HG03108 (cell line): ENCODE measurements around the gene DAP3.
"Not testable (repeated sequence)": the region's sequence is repeated elsewhere in the genome, so short reads cannot be mapped to it uniquely, and the experiment has no call there.

Source experiments
- ATAC-seq: cut with Tn5 transposase; IDR thresholded peaks from one replicate; pipeline ENCODE4 v1.9.1; 2021; ENCODE audit warnings: moderate library complexity; ENCODE audit not compliant: unreplicated experiment

The DAP3 gene

DNA sequence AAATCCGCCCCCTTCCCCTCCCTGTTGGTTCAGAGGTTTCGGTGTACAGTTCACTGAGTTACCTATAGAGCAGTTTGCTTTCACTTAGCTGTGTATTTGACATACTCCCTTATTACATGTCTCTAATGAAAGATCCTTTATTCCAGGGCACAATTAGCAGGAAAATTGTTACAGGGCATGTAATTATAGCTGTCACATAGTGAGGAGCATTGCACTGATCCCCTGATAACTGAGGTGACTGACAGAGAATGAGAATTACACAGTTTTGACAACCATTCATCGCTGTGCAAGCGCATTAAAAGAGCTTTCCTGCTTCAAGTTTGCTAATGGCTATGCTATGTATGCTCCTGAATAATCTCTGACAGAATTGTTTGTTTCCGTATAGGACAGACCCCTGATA is 26.9 kb downstream of the DAP3 start:
- no peak for ATAC-seq

DNA sequence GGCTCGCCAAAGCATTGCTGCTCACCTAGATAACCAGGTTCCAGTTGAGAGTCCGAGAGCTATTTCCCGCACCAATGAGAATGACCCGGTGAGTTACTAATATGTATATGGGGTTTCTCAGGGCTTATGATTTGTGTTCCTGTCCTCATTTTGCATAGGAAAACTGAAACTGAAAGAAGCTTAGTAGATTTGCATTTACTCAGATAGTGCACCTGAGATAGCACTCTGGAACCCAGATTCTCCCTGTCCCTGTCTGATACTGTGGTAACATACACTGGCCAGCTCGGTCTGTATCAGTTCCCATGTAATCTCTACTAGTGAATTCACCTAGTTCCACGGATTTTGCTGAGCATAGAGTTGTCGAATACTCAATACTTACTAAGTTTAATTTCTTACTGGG is 28.1 kb downstream of the DAP3 start:
- no peak for ATAC-seq

DNA sequence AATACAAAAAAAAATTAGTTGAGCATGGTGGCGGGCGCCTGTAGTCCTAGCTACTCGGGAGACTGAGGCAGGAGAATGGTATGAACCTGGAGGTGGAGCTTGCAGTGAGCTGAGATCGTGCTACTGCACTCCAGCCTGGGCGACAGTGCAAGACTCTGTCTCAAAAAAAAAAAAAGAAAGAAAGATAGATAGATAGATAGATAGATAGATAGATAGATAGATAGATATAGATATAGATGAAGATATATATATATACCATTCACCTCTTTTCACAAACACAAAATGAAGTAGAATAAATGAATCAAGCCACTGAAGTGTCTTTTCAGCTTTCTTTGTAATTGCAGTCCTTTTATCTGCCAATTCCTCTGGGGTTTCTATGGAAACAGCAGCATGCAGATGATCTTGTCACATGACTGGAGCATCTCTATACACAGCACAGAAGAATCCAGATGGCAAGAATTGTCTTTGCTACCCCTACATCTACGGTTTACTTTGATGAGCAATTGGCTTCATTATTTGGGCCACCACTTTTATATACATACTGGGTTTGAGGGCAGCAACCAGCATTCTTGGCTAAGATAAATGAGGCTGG is 29.7 kb downstream of the DAP3 start:
- ATAC-seq = not testable (repeated sequence)

DNA sequence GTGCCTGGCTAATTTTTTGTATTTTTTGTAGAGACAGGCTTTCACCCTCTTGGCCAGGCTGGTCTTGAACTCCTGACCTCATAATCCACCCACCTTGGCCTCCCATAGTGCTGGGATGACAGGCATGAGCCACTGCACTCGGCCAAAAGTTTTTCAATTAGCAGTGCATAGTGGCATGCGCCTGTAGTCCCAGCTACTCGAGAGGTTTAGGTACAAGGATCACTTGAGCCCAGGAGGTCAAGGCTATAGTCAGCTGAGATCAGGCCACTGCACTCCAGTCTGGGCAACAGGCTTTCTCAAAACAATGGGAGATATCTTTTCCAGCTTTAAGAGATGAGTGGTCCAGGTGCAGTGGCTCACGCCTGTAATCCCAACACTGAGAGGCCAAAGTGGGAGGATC is 30.8 kb downstream of the DAP3 start:
- no peak for ATAC-seq

DNA sequence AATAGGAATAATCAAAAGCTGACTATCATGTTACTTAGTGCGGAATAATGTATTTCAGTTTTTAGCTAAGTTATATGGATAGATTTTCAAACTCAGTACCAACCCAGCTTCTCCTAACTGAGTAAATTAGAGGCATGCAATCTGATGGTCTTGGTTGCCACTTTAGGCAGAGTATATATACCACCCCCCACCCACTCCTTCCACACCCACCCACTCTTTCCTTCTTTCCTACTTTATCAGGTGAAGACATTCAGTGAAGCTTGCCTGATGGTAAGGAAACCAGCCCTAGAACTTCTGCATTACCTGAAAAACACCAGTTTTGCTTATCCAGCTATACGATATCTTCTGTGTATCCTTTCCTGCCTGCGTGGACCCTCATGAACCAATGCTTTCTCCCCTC is 36.3 kb downstream of the DAP3 start:
- ATAC-seq = no peak

DNA sequence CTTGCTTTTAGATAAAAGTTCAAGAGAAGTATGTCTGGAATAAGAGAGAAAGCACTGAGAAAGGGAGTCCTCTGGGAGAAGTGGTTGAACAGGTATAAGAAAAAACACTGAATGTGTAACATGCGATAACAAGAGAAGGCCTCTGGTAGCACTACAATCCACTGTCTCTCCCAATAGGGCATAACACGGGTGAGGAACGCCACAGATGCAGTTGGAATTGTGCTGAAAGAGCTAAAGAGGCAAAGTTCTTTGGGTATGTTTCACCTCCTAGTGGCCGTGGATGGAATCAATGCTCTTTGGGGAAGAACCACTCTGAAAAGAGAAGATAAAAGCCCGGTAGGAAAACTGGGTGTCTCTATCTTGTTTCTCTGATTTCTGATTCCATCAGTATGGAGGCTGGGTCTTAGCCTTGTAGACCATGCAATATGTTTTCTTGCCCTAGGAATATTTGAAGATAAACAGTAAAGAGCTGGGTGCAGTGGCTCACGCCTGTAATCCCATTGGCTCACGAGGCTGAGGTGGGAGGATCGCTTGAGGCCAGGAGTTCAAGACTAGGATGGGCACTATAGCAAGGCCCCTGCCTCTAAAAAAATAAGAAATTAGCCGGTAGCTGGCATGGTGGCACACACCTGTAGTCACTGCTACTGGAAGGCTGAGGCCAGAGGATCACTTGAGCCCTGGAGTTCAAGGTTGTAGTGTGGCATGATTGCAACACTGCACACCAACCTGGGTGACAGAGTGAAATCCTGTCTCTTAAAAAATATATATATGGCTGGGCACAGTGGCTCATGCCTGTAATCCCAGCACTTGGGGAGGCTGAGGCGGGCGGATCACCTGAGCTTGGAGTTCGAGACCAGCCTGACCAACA is 40.4 kb downstream of the DAP3 start:
- ATAC-seq = no peak

DNA sequence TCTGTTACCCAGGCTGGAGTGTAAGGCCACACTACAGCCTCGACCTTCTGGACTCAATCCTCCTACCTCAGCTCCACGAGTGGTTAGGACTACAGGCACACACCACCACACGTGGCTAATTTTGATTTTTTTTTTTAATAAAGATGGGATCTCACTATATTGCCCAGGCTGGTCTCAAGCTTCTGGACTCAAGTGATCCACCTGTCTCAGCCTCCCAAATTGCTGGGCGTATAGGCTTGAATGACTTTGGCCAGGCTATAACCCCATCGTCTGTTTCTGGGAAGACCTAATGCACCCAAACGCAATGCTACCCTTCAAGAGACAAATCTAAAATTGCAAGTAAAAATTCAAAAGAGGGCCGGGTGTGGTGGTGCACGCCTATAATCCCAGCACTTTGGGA is 52.1 kb downstream of the DAP3 start:
- ATAC-seq = no peak

DNA sequence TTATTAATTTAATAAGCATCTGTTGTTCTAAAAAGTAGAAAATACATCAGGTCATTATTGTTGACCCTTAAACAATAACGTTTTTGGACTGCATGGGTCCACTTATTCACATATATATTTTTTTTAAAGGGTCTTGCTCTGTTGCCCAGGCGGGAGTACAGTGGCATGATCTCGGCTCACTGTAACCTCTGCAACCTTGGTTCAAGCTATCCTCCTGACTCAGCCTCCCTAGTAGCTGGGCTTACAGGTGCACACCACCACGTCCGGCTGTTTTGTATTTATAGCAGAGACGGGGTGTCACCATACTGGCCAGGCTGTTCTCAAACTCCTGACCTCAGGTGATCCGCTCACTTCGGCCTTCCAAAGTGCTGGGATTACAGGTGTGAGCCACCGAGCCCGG is 53.0 kb downstream of the DAP3 start:
- ATAC-seq = no peak

DNA sequence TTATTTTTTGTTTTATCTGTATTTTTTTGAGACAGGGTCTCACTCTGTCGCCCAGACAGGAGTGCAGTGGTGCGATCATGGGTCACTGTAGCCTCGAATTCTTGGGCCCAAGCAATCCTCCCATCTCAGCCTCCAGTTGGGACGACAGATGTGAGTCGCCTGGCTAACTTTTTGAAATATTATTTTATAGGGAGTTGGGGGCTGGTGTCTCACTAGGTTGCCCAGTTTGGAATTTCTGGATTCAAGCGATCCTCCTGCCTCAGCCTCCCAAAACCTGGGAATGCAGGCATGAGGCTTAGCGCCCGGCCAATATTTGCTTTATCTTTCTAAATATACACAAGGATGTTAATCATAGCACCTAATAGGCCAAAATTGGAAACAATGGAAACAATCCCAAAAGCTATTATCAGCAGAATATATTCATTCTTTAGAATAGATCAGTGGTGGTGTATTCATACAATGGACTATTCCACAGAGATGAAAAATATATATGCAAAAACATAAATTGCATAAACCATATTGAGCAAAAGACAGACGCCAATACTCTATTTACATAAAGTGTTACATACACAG is 55.9 kb downstream of the DAP3 start:
- no peak for ATAC-seq

DNA sequence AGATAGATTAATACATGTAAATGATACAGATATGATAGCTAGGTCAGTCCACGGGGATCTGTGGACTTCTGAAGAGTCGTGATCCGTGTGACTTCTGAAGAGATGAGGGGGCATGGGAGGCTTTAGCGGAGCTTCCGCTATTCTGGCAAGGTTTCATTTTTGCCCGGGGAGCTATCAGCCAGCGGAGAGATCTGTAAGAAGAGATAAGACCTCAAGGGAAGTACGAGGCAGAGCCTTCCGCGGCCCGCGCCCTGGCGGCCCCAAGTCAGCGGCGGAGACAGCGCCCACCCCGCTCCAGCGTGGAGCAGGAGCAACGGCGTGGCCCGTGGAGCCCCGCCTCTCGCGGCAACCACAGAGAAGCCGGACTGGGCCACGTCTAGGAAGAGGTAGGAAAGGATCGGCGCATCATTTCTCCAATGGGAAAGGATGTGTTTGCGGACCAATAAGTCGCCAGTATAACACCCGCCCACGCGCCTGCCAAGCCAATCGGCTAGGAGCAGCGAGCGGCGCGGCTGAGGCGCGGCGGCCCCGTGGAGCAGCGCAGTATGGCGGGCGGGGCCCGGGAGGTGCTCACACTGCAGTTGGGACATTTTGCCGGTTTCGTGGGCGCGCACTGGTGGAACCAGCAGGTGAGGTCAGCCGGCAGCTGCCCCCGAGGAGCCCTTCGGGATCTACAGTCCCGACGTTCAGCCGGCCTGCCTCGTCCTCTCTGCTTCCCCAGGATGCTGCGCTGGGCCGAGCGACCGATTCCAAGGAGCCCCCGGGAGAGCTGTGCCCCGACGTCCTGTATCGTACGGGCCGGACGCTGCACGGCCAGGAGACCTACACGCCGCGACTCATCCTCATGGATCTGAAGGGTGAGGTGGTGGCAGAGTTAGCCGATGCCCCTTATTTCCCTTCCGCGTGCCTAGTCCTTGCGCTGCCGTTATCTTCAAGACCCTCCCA is 56.7 kb downstream of the DAP3 start:
- ATAC-seq = peak; percentile 90

DNA sequence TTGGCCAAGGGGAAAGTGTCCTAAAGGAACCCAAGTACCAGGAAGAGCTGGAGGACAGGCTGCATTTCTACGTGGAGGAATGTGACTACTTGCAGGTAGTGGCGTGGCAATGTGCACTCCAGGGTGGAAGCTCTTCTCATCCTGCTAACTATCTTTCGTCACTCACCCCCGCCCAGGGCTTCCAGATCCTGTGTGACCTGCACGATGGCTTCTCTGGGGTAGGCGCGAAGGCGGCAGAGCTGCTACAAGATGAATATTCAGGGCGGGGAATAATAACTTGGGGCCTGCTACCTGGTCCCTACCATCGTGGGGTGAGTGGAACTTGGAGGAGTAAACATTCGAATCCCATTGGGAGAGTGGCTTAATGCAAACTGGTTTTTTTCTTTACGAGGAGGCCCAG is 58.7 kb downstream of the DAP3 start:
- ATAC-seq = not testable (repeated sequence)

DNA sequence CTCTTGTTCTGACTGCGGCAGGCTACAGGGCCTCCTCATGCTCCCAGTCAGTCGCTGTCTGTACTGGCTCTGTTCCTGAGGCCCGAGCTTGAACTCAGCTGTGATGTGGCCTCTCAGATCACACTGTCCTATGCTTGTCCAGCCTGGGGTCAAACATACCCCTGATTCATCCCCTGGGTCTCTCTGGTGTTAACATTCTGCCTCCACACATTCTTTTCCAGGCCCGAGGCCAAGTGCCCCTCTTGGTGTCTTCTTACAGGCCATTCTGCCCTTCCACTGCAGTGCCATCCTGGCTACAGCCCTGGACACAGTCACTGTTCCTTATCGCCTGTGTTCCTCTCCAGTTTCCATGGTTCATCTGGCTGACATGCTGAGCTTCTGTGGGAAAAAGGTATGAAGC is 59.2 kb downstream of the DAP3 start:
- not testable (repeated sequence) for ATAC-seq

DNA sequence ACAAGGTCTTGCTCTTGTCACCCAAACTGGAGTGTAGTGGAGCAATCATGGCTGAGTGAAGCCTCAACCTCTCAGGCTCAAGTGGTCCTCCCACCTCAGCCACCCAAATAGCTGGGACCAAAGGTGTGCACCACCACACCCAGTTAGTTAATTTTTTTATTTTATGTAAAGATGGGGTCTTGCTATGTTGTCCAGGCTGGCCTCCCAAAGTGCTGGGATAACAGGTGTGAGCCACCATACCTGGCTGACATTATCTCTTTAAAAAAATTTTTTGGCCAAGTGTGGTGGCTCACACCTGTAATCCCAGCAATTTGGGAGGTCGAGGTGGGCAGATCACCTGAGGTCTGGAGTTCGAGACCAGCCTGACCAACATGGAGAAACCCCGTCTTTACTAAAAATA is 70.1 kb downstream of the DAP3 start:
- not testable (repeated sequence) for ATAC-seq

DNA sequence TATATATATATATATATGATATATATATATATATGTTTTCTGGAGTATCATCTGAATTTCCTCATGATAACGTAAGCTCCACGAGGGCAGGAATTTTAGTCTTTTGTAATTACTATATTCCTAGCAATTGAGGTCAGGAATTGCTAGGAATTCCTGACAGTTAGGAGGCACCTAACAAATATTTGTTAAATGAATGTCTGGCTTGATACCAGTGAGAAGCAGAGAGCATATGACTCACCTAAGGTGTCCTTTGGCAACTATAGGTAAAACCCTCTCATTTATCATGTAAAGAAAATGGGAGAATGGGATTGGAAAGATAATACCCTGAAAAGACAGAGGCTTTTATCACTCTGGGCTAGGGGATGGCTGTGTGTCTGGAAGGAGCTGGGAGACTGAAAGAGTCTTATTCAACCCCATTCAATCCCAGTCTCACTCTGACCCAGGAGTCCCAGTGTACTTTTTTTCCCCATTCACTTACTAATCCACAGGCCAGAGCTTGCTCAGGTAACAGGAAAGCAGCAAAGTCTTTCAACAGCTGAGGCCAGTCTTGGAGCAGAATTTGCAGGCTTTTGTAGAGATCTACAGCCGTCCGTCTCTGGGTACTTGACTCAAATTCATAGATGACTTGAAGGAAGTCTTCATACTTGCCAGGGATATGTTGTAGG is 71.2 kb downstream of the DAP3 start:
- ATAC-seq = no peak

DNA sequence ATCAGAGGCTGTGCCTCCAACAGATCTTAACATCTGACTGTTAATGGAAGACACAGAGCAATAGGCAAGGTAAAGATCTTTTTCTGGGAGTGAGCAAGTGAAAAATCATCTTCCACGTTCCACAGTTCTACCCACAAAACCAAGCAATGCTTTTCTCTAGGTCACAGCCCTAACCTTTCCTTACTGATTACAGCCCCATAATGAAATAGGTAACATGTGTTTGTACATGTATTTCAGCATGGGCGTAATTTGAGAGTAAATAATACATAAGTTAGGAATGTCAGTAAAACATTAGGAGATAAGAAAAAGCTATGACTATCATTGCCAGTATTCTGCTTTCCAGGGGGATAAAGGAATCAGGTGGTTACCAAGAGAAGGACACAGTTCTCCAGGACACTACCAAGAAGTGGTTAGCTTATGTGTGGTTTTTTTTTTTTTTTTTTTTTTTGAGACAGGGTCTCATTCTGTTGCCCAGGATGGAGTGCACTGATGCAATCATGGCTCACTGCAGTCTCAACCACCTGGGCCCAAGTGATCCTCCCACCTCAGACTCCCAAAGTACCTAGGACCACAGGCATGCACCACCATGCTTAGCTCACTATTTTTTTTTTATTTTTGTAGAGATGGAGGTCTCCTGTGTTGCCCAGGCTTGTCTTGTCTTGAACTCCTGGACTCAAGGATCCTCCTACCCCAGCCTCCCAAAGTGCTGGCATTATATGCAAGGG is 72.0 kb downstream of the DAP3 start:
- no peak for ATAC-seq

DNA sequence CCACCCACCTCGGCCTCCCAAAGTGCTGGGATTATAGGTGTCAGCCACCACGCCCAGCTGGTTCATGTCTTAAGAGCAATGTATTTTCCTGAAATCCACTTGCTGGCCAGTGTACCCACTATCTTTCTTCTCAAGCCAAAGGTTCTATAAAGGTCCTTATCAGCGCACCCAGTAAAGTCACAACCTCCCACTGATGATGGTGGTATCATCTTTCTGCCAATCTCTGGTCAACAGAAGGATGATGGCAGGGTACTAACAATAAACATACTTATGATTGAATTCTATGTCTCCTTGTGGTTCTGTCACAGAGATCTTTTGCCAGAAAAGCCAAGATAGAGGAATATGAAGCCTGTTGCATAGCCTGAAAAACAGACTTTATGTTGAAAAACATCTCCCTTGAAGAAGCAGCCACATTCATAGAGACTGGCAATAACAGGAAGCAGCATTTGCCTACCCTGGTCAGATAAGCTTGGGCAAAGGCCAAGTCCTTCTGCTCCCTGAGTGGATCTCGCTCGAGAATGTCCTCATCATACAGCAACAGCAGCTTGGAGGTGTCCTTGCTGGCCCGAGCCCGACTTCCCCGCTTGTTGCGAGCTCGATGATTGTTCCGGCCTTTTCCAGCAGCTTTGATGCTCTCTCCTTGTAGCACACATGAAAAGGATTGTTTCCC is 73.0 kb downstream of the DAP3 start:
- no peak for ATAC-seq

DNA sequence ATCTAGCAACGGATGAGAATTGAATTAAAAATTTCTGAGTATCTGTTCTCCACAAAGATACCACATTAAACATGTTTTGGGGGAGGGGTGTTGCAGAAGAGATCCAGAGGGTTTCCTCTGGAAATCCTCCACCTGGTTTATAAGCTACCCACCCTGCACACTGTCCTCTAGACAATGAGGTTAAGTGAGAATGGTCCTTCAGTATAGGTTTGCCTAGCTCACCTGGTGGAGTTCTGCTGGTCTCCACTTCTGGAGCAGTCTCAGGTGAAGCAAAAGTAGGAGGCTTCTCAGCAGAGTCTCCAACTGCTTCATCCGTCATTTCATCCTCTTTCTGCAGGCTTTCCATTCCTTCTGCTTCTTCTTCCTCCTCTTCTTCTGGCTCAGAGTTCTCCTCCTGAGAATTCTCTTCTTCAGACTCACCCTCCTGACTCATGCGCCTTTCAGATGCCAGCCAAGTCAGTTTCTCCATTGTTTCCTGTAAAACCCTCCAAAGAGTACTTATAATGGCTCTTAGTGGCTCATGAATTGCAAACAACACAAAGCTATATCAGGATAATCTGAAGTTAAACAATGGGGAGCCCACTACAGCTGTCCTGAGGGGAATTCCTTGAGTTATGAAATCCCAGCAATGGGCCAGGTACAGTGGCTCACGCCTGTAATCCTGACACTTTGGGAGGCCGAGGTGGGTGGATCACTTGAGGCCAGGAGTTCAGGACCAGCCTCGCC is 74.4 kb downstream of the DAP3 start:
- not testable (repeated sequence) for ATAC-seq

DNA sequence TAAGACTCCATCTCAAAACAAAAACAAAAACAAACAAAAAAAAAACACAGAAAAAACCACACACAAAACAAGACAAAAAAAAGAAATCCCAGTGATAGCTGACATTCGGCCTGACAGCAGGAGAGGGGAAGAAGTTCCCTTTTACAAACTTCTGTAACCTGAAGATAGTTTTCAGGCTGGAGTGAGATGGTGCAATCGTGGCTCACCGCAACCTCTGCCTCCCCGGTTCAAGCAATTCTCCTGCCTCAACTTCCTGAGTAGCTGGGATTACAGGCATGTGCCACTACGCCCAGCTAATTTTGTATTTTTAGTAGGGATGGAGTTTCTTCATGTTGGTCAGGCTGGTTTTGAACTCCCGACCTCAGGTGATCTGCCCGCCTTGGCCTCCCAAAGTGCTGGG is 75.1 kb downstream of the DAP3 start:
- ATAC-seq = not testable (repeated sequence)
